OCI-LY1 (cell line): ENCODE results near the gene SIGLEC8.
"Not testable (repeated sequence)": the region's sequence is repeated elsewhere in the genome, so short reads cannot be mapped to it uniquely, and the experiment has no call there.

Source experiments
- H2AFZ ChIP-seq: fragments of 200-600 bp; sonication (generic), shearing (Covaris generic); 2 replicates; pipeline ENCODE4 v1.6.0; 2014; ENCODE audit warnings: antibody characterized with exemption, mild to moderate bottlenecking, low read length
- H3F3A ChIP-seq: fragments of 200-600 bp; sonication (generic), shearing (Covaris generic); 2 replicates; pipeline ENCODE4 v1.6.0; 2014; ENCODE audit warnings: mild to moderate bottlenecking, antibody characterized with exemption, low read length, moderate library complexity; ENCODE audit not compliant: insufficient read depth
- H3K27ac ChIP-seq: fragments of 200-600 bp; sonication (generic); 2 replicates; pipeline ENCODE4 v1.5.1; 2014; ENCODE audit warnings: low read length, mixed run types, mild to moderate bottlenecking, low read depth; ENCODE audit not compliant: poor library complexity, severe bottlenecking
- H3K27me3 ChIP-seq: fragments of 200-600 bp; sonication (generic); 2 replicates; pipeline ENCODE4 v1.6.0; 2014; ENCODE audit warnings: antibody characterized with exemption, mild to moderate bottlenecking, low read length, moderate library complexity; ENCODE audit not compliant: insufficient read depth
- H3K36me3 ChIP-seq: fragments of 200-600 bp; sonication (generic); 2 replicates; pipeline ENCODE4 v1.6.1; 2014; ENCODE audit warnings: mild to moderate bottlenecking, antibody characterized with exemption, low read length, moderate library complexity, mixed read lengths; ENCODE audit not compliant: insufficient read depth
- H3K4me1 ChIP-seq: fragments of 200-600 bp; sonication (generic); 2 replicates; pipeline ENCODE4 v1.5.1; 2014; ENCODE audit warnings: mild to moderate bottlenecking, low read length, moderate library complexity; ENCODE audit not compliant: insufficient read depth, severe bottlenecking
- H3K4me2 ChIP-seq: fragments of 200-600 bp; sonication (generic), shearing (Covaris generic); 2 replicates; pipeline ENCODE4 v1.6.1; 2014; ENCODE audit warnings: low read length
- H3K4me3 ChIP-seq: fragments of 200-600 bp; sonication (generic); 2 replicates; pipeline ENCODE4 v1.5.1; 2014; ENCODE audit warnings: low read length, low read depth, mild to moderate bottlenecking, mixed read lengths; ENCODE audit not compliant: poor library complexity, severe bottlenecking
- H3K79me2 ChIP-seq: fragments of 200-600 bp; shearing (Covaris generic); 2 replicates; pipeline ENCODE4 v1.6.1; 2016; ENCODE audit warnings: mixed run types, low read length, mixed read lengths; ENCODE audit not compliant: insufficient read depth
- H3K9ac ChIP-seq: fragments of 200-600 bp; sonication (generic), shearing (Covaris generic); 2 replicates; pipeline ENCODE4 v1.6.1; 2014; ENCODE audit warnings: mild to moderate bottlenecking, low read length, mixed read lengths
- H3K9me2 ChIP-seq: fragments of 200-600 bp; sonication (generic), shearing (Covaris generic); 2 replicates; pipeline ENCODE4 v1.6.1; 2014; ENCODE audit warnings: low read depth, mild to moderate bottlenecking, low read length, mixed read lengths
- H3K9me3 ChIP-seq: fragments of 200-600 bp; shearing (Covaris generic); 2 replicates; pipeline ENCODE4 v1.6.1; 2014; ENCODE audit warnings: low read length, mixed read lengths
- H4K20me1 ChIP-seq: fragments of 200-600 bp; sonication (generic), shearing (Covaris generic); 2 replicates; pipeline ENCODE4 v1.6.0; 2016; ENCODE audit warnings: mild to moderate bottlenecking, low read length; ENCODE audit not compliant: insufficient read depth
- CTCF ChIP-seq: fragments of 200-600 bp; sonication (generic), shearing (Covaris generic); IDR thresholded peaks from 2 replicates; pipeline ENCODE4 v1.5.1; 2017; ENCODE audit warnings: mild to moderate bottlenecking, antibody characterized with exemption, low read length, moderate library complexity, mixed read lengths
- EZH2 ChIP-seq: fragments of 200-600 bp; sonication (generic), shearing (Covaris generic); IDR thresholded peaks from 2 replicates; pipeline ENCODE4 v1.8.0; 2017; ENCODE audit warnings: borderline replicate concordance, mixed run types, mild to moderate bottlenecking, antibody characterized with exemption, low read length, moderate library complexity, mixed read lengths

Gene SIGLEC8

GRCh38 chr19:51422053-51422448 lies 36.2 kb downstream of the SIGLEC8 start:
- H2AFZ ChIP-seq = no peak overlapping the region
- no peaks in the 10 kb centered on the region for H3K9me2 ChIP-seq
- H3F3A ChIP-seq = no peaks in the 10 kb centered on the region
- H3K27me3 ChIP-seq = no peaks in the 10 kb centered on the region
- H3K4me3 ChIP-seq = no peak overlapping the region
- H3K9me3 ChIP-seq = no peaks in the 10 kb centered on the region
- no peaks in the 10 kb centered on the region for H4K20me1 ChIP-seq
- H3K4me2 ChIP-seq = no peak overlapping the region
- no peak overlapping the region for H3K9ac ChIP-seq
- no peaks in the 10 kb centered on the region for H3K36me3 ChIP-seq
- no peaks in the 10 kb centered on the region for H3K79me2 ChIP-seq
- TF ChIP-seq CTCF (peak; percentile 92), EZH2 (no peak)
- peaks cover 10% of the 10 kb centered on the region for H3K4me1 ChIP-seq
- H3K27ac ChIP-seq = no peak overlapping the region

GRCh38 chr19:51421229-51422052 lies 36.8 kb downstream of the SIGLEC8 start:
- Histone ChIP-seq H3K9ac (no peak overlapping the region), H3K27ac (no peak overlapping the region), H2AFZ (no peak overlapping the region), H3K4me2 (no peak overlapping the region), H3K9me2 (no peaks in the 10 kb centered on the region), H3K27me3 (no peaks in the 10 kb centered on the region), H3K4me3 (no peak overlapping the region), H4K20me1 (no peaks in the 10 kb centered on the region), H3K36me3 (no peaks in the 10 kb centered on the region), H3K9me3 (no peaks in the 10 kb centered on the region), H3K79me2 (no peaks in the 10 kb centered on the region), H3F3A (no peaks in the 10 kb centered on the region), H3K4me1 (peaks cover 16% of the 10 kb centered on the region)
- TF ChIP-seq CTCF = no peak
- no peak for TF ChIP-seq EZH2

- H3K27me3 ChIP-seq, H3F3A ChIP-seq, H3K9me2 ChIP-seq, H2AFZ ChIP-seq, H3K9ac ChIP-seq, H3K36me3 ChIP-seq, H3K4me3 ChIP-seq, H4K20me1 ChIP-seq, H3K79me2 ChIP-seq, H3K27ac ChIP-seq, H3K9me3 ChIP-seq, H3K4me2 ChIP-seq: not testable (repeated sequence)
- peaks cover 23% of the 10 kb centered on the region for H3K4me1 ChIP-seq
These were observed 37.7 kb downstream of the SIGLEC8 start for GRCh38 chr19:51420511-51420910.

GRCh38 chr19:51418707-51419106 lies 39.5 kb downstream of the SIGLEC8 start:
- Histone ChIP-seq H2AFZ (no peak overlapping the region), H3K9me3 (no peaks in the 10 kb centered on the region), H3K9ac (no peak overlapping the region), H3K4me3 (no peak overlapping the region), H3F3A (no peaks in the 10 kb centered on the region), H3K4me1 (peaks cover 23% of the 10 kb centered on the region), H4K20me1 (no peaks in the 10 kb centered on the region), H3K9me2 (no peaks in the 10 kb centered on the region), H3K27ac (no peak overlapping the region), H3K4me2 (no peak overlapping the region), H3K79me2 (no peaks in the 10 kb centered on the region), H3K27me3 (no peaks in the 10 kb centered on the region), H3K36me3 (peaks cover 10% of the 10 kb centered on the region; the same call in 1 of the 2 replicates)
- TF ChIP-seq EZH2 = no peak
- no peak for TF ChIP-seq CTCF
